Measurements from ENCODE around the gene OR7G1.

Gene OR7G1, protein sequence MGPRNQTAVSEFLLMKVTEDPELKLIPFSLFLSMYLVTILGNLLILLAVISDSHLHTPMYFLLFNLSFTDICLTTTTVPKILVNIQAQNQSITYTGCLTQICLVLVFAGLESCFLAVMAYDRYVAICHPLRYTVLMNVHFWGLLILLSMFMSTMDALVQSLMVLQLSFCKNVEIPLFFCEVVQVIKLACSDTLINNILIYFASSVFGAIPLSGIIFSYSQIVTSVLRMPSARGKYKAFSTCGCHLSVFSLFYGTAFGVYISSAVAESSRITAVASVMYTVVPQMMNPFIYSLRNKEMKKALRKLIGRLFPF

DNA sequence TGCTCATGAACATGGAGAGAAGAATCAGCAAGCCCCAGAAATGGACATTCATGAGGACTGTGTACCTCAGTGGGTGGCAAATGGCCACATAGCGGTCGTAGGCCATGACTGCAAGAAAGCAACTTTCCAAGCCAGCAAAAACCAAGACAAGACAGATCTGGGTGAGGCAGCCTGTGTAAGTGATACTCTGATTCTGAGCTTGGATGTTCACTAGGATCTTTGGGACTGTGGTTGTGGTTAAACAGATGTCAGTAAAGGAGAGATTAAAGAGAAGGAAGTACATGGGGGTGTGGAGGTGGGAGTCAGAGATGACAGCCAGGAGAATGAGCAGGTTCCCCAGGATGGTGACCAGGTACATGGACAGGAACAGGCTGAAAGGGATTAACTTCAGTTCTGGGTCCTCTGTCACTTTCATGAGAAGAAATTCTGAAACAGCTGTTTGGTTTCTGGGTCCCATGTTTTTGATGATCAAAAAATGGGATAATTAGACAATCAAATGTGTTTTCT is at the start of gene OR7G1:
Gene OR7G1 (minus strand): TSS at position 457 of the 507 bp plus-strand sequence. CDS start 0 bp downstream, at position 457.
- Histone ChIP-seq H3K4me1 (ENCODE audit: control insufficient read depth, insufficient read depth, low read length) (no peaks in the 10 kb centered on the region), H3K36me3 (ENCODE audit: control insufficient read depth, insufficient read depth, low read length) (no peaks in the 10 kb centered on the region), H3K27me3 (ENCODE audit: control insufficient read depth, insufficient read depth, low read length) (no peaks in the 10 kb centered on the region), H3K4me3 (ENCODE audit: low read depth, low read length) (no peak within 1 kb of the TSS), H3K9me3 (ENCODE audit: control insufficient read depth, insufficient read depth, low read length) (peaks cover 3% of the 10 kb centered on the region), H3K9ac (ENCODE audit: low read depth, low read length) (no peak within 1 kb of the TSS)

- Histone ChIP-seq H3K36me3 (ENCODE audit: control insufficient read depth, insufficient read depth, low read length) (peaks cover 28% of the 10 kb centered on the region), H3K9ac (ENCODE audit: low read depth, low read length) (no peak overlapping the region), H3K4me1 (ENCODE audit: control insufficient read depth, insufficient read depth, low read length) (no peaks in the 10 kb centered on the region), H3K9me3 (ENCODE audit: control insufficient read depth, insufficient read depth, low read length) (no peaks in the 10 kb centered on the region), H3K4me3 (ENCODE audit: low read depth, low read length) (no peak overlapping the region), H3K27me3 (ENCODE audit: control insufficient read depth, insufficient read depth, low read length) (no peaks in the 10 kb centered on the region)
Observed at GRCh38 chr19:9165261-9165660, 49.7 kb upstream of the OR7G1 start.

GRCh38 chr19:9161427-9161826 is 45.9 kb upstream of the OR7G1 start:
- Histone ChIP-seq H3K4me3 (ENCODE audit: low read depth, low read length) (no peak overlapping the region), H3K4me1 (ENCODE audit: control insufficient read depth, insufficient read depth, low read length) (no peaks in the 10 kb centered on the region), H3K36me3 (ENCODE audit: control insufficient read depth, insufficient read depth, low read length) (peaks cover 55% of the 10 kb centered on the region), H3K9ac (ENCODE audit: low read depth, low read length) (no peak overlapping the region), H3K9me3 (ENCODE audit: control insufficient read depth, insufficient read depth, low read length) (no peaks in the 10 kb centered on the region), H3K27me3 (ENCODE audit: control insufficient read depth, insufficient read depth, low read length) (no peaks in the 10 kb centered on the region)

GRCh38 chr19:9159891-9160290 is 44.3 kb upstream of the OR7G1 start:
- peaks cover 62% of the 10 kb centered on the region for H3K36me3 ChIP-seq (ENCODE audit: control insufficient read depth, insufficient read depth, low read length)
- H3K9ac ChIP-seq (ENCODE audit: low read depth, low read length): no peak overlapping the region
- H3K27me3 ChIP-seq (ENCODE audit: control insufficient read depth, insufficient read depth, low read length): no peaks in the 10 kb centered on the region
- no peaks in the 10 kb centered on the region for H3K9me3 ChIP-seq (ENCODE audit: control insufficient read depth, insufficient read depth, low read length)
- no peaks in the 10 kb centered on the region for H3K4me1 ChIP-seq (ENCODE audit: control insufficient read depth, insufficient read depth, low read length)
- H3K4me3 ChIP-seq (ENCODE audit: low read depth, low read length): no peak overlapping the region

GRCh38 chr19:9156304-9156703 is 40.7 kb upstream of the OR7G1 start:
- Histone ChIP-seq H3K9me3 (ENCODE audit: control insufficient read depth, insufficient read depth, low read length) (peaks cover 6% of the 10 kb centered on the region), H3K4me1 (ENCODE audit: control insufficient read depth, insufficient read depth, low read length) (no peaks in the 10 kb centered on the region), H3K36me3 (ENCODE audit: control insufficient read depth, insufficient read depth, low read length) (peaks cover 44% of the 10 kb centered on the region), H3K9ac (ENCODE audit: low read depth, low read length) (no peak overlapping the region), H3K27me3 (ENCODE audit: control insufficient read depth, insufficient read depth, low read length) (no peaks in the 10 kb centered on the region), H3K4me3 (ENCODE audit: low read depth, low read length) (no peak overlapping the region)

- no peak overlapping the region for H3K4me3 ChIP-seq (ENCODE audit: low read depth, low read length)
- peaks cover 7% of the 10 kb centered on the region for H3K9me3 ChIP-seq (ENCODE audit: control insufficient read depth, insufficient read depth, low read length)
- H3K9ac ChIP-seq (ENCODE audit: low read depth, low read length): no peak overlapping the region
- no peaks in the 10 kb centered on the region for H3K4me1 ChIP-seq (ENCODE audit: control insufficient read depth, insufficient read depth, low read length)
- peaks cover 37% of the 10 kb centered on the region for H3K36me3 ChIP-seq (ENCODE audit: control insufficient read depth, insufficient read depth, low read length)
- no peaks in the 10 kb centered on the region for H3K27me3 ChIP-seq (ENCODE audit: control insufficient read depth, insufficient read depth, low read length)
Observed at GRCh38 chr19:9155591-9155990, 40.0 kb upstream of the OR7G1 start.

GRCh38 chr19:9151367-9151766 is 35.8 kb upstream of the OR7G1 start:
- no peak overlapping the region for H3K4me3 ChIP-seq (ENCODE audit: low read depth, low read length)
- peaks cover 9% of the 10 kb centered on the region for H3K36me3 ChIP-seq (ENCODE audit: control insufficient read depth, insufficient read depth, low read length)
- no peak overlapping the region for H3K9ac ChIP-seq (ENCODE audit: low read depth, low read length)
- no peaks in the 10 kb centered on the region for H3K27me3 ChIP-seq (ENCODE audit: control insufficient read depth, insufficient read depth, low read length)
- H3K4me1 ChIP-seq (ENCODE audit: control insufficient read depth, insufficient read depth, low read length): no peaks in the 10 kb centered on the region
- H3K9me3 ChIP-seq (ENCODE audit: control insufficient read depth, insufficient read depth, low read length): peaks cover 7% of the 10 kb centered on the region

DNA sequence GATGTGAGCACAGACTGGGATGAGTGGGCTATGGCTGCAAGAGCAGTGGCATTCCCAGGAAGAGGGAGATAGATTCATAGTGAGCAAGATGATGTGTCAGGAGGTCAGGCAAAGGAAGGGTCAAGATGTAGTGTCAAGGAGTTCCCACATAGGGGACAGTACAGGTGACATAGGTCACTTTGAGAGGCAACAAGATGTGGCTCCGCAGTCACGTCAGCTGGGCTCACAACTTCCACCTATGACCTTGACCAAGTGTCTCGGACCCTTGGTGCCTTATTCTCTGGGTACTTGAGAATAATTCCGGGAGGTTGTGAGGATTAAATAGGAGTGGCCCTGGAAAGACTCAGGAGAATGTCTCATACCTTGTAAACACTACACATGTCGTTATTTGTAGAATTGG is 35.1 kb upstream of the OR7G1 start:
- Histone ChIP-seq H3K9me3 (ENCODE audit: control insufficient read depth, insufficient read depth, low read length) (peaks cover 7% of the 10 kb centered on the region), H3K27me3 (ENCODE audit: control insufficient read depth, insufficient read depth, low read length) (no peaks in the 10 kb centered on the region), H3K4me1 (ENCODE audit: control insufficient read depth, insufficient read depth, low read length) (no peaks in the 10 kb centered on the region), H3K9ac (ENCODE audit: low read depth, low read length) (no peak overlapping the region), H3K4me3 (ENCODE audit: low read depth, low read length) (no peak overlapping the region), H3K36me3 (ENCODE audit: control insufficient read depth, insufficient read depth, low read length) (peaks cover 3% of the 10 kb centered on the region)

DNA sequence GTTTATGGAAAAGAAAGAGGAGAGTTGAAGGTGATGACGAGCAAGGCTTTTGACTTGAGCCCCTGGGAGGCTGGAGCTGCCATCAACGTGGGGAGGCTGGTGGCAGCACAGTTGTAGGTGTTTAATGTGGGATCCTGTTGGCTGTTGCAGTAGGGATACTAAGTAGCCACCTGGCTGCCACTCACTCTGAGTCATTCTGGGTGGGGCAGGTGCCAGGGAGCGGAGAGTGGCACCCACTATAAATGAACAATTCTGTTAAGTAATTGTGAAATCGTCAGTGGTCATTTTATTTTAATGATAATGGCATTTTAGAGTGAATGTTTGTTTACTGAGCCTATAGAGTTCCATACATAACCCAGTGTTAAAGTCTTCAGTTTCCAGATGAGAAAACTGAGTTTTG is 34.4 kb upstream of the OR7G1 start:
- Histone ChIP-seq H3K9ac (ENCODE audit: low read depth, low read length) (no peak overlapping the region), H3K9me3 (ENCODE audit: control insufficient read depth, insufficient read depth, low read length) (peaks cover 8% of the 10 kb centered on the region), H3K4me1 (ENCODE audit: control insufficient read depth, insufficient read depth, low read length) (no peaks in the 10 kb centered on the region), H3K36me3 (ENCODE audit: control insufficient read depth, insufficient read depth, low read length) (peaks cover 7% of the 10 kb centered on the region), H3K27me3 (ENCODE audit: control insufficient read depth, insufficient read depth, low read length) (no peaks in the 10 kb centered on the region), H3K4me3 (ENCODE audit: low read depth, low read length) (no peak overlapping the region)

DNA sequence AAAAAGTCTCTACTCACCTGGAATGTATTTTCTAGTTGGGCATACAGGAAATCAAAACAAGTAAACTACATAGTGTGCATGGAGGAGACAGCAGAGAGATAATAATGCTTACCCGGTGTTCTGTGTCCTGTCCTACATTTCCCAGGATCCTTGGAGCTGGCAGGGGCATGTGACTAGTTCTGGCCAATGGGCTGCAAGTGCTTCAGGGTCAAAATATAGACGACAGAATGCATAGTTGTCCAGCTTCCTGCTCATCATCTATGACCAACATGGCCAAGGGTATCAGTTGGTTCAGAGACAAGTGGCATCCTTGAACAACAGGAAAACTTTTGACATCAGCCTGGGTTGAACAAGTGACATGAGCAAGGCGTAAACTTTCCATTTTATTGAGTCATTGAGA is 33.1 kb upstream of the OR7G1 start:
- no peaks in the 10 kb centered on the region for H3K4me1 ChIP-seq (ENCODE audit: control insufficient read depth, insufficient read depth, low read length)
- H3K27me3 ChIP-seq (ENCODE audit: control insufficient read depth, insufficient read depth, low read length): no peaks in the 10 kb centered on the region
- no peak overlapping the region for H3K4me3 ChIP-seq (ENCODE audit: low read depth, low read length)
- no peak overlapping the region for H3K9ac ChIP-seq (ENCODE audit: low read depth, low read length)
- peaks cover 10% of the 10 kb centered on the region for H3K9me3 ChIP-seq (ENCODE audit: control insufficient read depth, insufficient read depth, low read length)
- H3K36me3 ChIP-seq (ENCODE audit: control insufficient read depth, insufficient read depth, low read length): peaks cover 7% of the 10 kb centered on the region

DNA sequence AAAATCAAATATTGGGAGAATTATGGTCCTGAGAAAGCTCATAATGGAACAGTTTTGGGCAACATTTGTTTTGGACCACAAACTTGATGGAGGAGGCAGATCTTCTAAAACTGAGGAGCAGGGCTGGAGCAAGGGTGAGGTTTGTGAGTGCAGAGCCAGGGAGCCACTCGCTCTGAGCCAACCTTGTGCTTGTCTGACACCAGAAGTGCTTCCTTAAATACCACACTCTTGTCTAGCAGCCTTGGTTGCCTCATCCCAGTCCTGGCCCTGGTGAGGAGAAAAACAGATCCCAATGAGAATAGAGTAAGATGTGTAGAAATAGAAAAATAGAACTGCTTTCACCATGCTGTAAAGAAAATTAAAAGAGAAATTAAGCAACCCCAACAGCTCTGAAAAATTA is 31.3 kb upstream of the OR7G1 start:
- Histone ChIP-seq H3K4me3 (ENCODE audit: low read depth, low read length) (no peak overlapping the region), H3K9ac (ENCODE audit: low read depth, low read length) (no peak overlapping the region), H3K9me3 (ENCODE audit: control insufficient read depth, insufficient read depth, low read length) (peaks cover 6% of the 10 kb centered on the region), H3K4me1 (ENCODE audit: control insufficient read depth, insufficient read depth, low read length) (no peaks in the 10 kb centered on the region), H3K27me3 (ENCODE audit: control insufficient read depth, insufficient read depth, low read length) (no peaks in the 10 kb centered on the region), H3K36me3 (ENCODE audit: control insufficient read depth, insufficient read depth, low read length) (peaks cover 7% of the 10 kb centered on the region)

DNA sequence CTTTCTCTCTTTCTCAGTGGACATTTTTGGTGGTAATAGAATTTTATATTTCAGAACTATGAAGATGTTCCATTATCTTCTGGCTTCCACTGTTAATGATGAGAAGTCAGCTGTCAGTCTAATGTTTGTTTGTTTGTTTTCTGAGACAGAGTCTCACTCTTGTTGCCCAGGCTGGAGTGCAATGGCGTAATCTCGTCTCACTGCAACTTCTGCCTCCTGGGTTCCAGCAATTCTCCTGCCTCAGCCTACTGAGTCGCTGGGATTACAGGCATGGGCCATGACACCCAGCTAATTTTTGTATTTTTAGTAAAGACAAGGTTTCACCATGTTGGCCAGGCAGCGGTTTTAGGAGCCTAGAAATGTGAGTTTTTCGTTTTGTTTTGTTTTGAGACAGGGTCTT is 29.4 kb upstream of the OR7G1 start:
- peaks cover 7% of the 10 kb centered on the region for H3K36me3 ChIP-seq (ENCODE audit: control insufficient read depth, insufficient read depth, low read length)
- no peak overlapping the region for H3K4me3 ChIP-seq (ENCODE audit: low read depth, low read length)
- no peaks in the 10 kb centered on the region for H3K27me3 ChIP-seq (ENCODE audit: control insufficient read depth, insufficient read depth, low read length)
- no peak overlapping the region for H3K9ac ChIP-seq (ENCODE audit: low read depth, low read length)
- H3K4me1 ChIP-seq (ENCODE audit: control insufficient read depth, insufficient read depth, low read length): no peaks in the 10 kb centered on the region
- peaks cover 3% of the 10 kb centered on the region for H3K9me3 ChIP-seq (ENCODE audit: control insufficient read depth, insufficient read depth, low read length)

Data from iPS-15b (cell line).